HepG2 (cell line): Measurements from ENCODE around the gene ACSM2B. TPM values are rescaled to one million over a fixed set of nuclear protein-coding genes. Genes with fewer than 3 reads are reported as not detected.
A peak's percentile ranks its signal among the peaks of the same experiment; 100 is the strongest.

Experiments used
- CBX2 ChIP-seq, 2 experiments: fragments of 200-600 bp in 1 of 2; sonication (generic); formaldehyde crosslinking in 1 of 2; IDR thresholded peaks; 2 replicates each; pipeline versions ENCODE4 v1.7.0 to v1.8.1; 2018 to 2022; ENCODE audit warnings: low read depth in 2 of 2, low read length in 1 of 2, mild to moderate bottlenecking in 1 of 2, missing genetic modification reagents in 1 of 2
- DNMT1 ChIP-seq: sonication (generic); formaldehyde crosslinking; IDR thresholded peaks from 2 replicates; pipeline ENCODE4 v1.5.1; 2020; ENCODE audit warnings: mild to moderate bottlenecking, missing genetic modification reagents
- HNF4A ChIP-seq: sonication (generic); formaldehyde crosslinking; IDR thresholded peaks from 2 replicates; pipeline ENCODE4 v1.4.0; 2020; ENCODE audit warnings: missing genetic modification reagents
- MIER3 ChIP-seq: IDR thresholded peaks from 2 replicates; pipeline ENCODE4 v1.6.1; 2016; ENCODE audit warnings: missing compliant biosample characterization, borderline replicate concordance
- MTF2 ChIP-seq: sonication (generic); formaldehyde crosslinking; IDR thresholded peaks from 2 replicates; pipeline ENCODE4 v1.5.0; 2020; ENCODE audit warnings: missing genetic modification reagents, borderline replicate concordance
- PAXIP1 ChIP-seq: sonication (generic); formaldehyde crosslinking; conservative IDR thresholded peaks from 2 replicates; pipeline ENCODE4 v1.4.0; 2020; ENCODE audit warnings: mild to moderate bottlenecking, missing genetic modification reagents, moderate library complexity
- SPEN ChIP-seq: sonication (generic); formaldehyde crosslinking; IDR thresholded peaks from 2 replicates; pipeline ENCODE4 v1.5.1; 2020; ENCODE audit warnings: low read depth, mild to moderate bottlenecking, missing genetic modification reagents
- ZNF317 ChIP-seq: sonication (generic); formaldehyde crosslinking; IDR thresholded peaks from 2 replicates; pipeline ENCODE4 v1.5.0; 2020; ENCODE audit warnings: mild to moderate bottlenecking, missing genetic modification reagents
- polyA plus RNA-seq, 8 experiments: library from polyadenylated mRNA; depleted of rRNA in 3 of 8; stranded (reverse) in 7 of 8; unstranded in 1 of 8; fragments of >200 nt; fragmentation: Illumina TruSeq in 4 of 8; extraction: Trizol in 4 of 8; gene quantifications; 2 replicates each; pipeline versions ENCODE4 v1.2.1 to v1.2.3, GENCODE V29; 2011 to 2016; ENCODE audit warnings: low read depth in 4 of 8, missing spikeins in 1 of 8, mixed read lengths in 1 of 8; ENCODE audit not compliant: insufficient read depth in 1 of 8
- total RNA-seq, 5 experiments: library from RNA; depleted of rRNA; stranded (reverse); fragments of >200 nt; fragmentation: Illumina TruSeq; extraction: Trizol; gene quantifications; 2 replicates each; pipeline ENCODE4 v1.2.3, GENCODE V29; 2016; ENCODE audit warnings: low read depth in 1 of 5
- TF ChIP-seq, protein P1 (sequence below), 2 experiments: sonication (generic) in 1 of 2; formaldehyde crosslinking in 1 of 2; IDR thresholded peaks; 2 replicates each; pipeline versions ENCODE4 v1.4.0 to v1.6.1; 2016 to 2020; ENCODE audit warnings: borderline replicate concordance in 1 of 2, low read depth in 1 of 2, mild to moderate bottlenecking in 1 of 2, missing genetic modification reagents in 1 of 2
- TF ChIP-seq, protein P2 (sequence below): sonication (generic); formaldehyde crosslinking; IDR thresholded peaks from 2 replicates; pipeline ENCODE4 v1.4.0; 2020; ENCODE audit warnings: missing genetic modification reagents
- TF ChIP-seq, protein P3 (sequence below): sonication (generic); formaldehyde crosslinking; IDR thresholded peaks from 2 replicates; pipeline ENCODE4 v1.4.0; 2020; ENCODE audit warnings: missing genetic modification reagents, borderline replicate concordance

Gene ACSM2B
- total and polyA plus RNA-seq, 2 of the 13 experiments (the other 11 are each of a cell fraction or from before 2014, with no cell fraction given), result 22.9 to 34.0 TPM

GRCh38 chr16:20610211-20610891, 34.2 kb upstream of the ACSM2B start (continued):
- TF ChIP-seq HNF4A (peak; percentile 30; the same call in 1 of the 2 replicates), ZNF317 (CRISPR knock-in tag) (no peak), CBX2 (IDR thresholded peaks at IDR 0.05; ENCODE audit: low read depth, low read length) (no peak), CBX2 (CRISPR knock-in tag; IDR thresholded peaks at IDR 0.05; ENCODE audit: low read depth) (no peak), MTF2 (CRISPR knock-in tag) (no peak), MIER3 (CRISPR knock-in tag) (0 out of 2 replicates have a peak, but pooled peaks have one; percentile 5), DNMT1 (CRISPR knock-in tag) (0 out of 2 replicates have a peak, but pooled peaks have one; percentile 63), PAXIP1 (CRISPR knock-in tag) (peak; percentile 44; the same call in 1 of the 2 replicates), SPEN (CRISPR knock-in tag) (0 out of 2 replicates have a peak, but pooled peaks have one; percentile 46)
- TF ChIP-seq, protein P1, sequence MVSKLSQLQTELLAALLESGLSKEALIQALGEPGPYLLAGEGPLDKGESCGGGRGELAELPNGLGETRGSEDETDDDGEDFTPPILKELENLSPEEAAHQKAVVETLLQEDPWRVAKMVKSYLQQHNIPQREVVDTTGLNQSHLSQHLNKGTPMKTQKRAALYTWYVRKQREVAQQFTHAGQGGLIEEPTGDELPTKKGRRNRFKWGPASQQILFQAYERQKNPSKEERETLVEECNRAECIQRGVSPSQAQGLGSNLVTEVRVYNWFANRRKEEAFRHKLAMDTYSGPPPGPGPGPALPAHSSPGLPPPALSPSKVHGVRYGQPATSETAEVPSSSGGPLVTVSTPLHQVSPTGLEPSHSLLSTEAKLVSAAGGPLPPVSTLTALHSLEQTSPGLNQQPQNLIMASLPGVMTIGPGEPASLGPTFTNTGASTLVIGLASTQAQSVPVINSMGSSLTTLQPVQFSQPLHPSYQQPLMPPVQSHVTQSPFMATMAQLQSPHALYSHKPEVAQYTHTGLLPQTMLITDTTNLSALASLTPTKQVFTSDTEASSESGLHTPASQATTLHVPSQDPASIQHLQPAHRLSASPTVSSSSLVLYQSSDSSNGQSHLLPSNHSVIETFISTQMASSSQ (IDR thresholded peaks at IDR 0.05; ENCODE audit: low read depth), result no peak
- TF ChIP-seq, protein P1 (CRISPR knock-in tag; IDR thresholded peaks at IDR 0.05; ENCODE audit: borderline replicate concordance), result no peak
- TF ChIP-seq, protein P2, sequence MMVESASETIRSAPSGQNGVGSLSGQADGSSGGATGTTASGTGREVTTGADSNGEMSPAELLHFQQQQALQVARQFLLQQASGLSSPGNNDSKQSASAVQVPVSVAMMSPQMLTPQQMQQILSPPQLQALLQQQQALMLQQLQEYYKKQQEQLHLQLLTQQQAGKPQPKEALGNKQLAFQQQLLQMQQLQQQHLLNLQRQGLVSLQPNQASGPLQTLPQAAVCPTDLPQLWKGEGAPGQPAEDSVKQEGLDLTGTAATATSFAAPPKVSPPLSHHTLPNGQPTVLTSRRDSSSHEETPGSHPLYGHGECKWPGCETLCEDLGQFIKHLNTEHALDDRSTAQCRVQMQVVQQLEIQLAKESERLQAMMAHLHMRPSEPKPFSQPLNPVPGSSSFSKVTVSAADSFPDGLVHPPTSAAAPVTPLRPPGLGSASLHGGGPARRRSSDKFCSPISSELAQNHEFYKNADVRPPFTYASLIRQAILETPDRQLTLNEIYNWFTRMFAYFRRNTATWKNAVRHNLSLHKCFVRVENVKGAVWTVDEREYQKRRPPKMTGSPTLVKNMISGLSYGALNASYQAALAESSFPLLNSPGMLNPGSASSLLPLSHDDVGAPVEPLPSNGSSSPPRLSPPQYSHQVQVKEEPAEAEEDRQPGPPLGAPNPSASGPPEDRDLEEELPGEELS (CRISPR knock-in tag), result no peak
- TF ChIP-seq, protein P3, sequence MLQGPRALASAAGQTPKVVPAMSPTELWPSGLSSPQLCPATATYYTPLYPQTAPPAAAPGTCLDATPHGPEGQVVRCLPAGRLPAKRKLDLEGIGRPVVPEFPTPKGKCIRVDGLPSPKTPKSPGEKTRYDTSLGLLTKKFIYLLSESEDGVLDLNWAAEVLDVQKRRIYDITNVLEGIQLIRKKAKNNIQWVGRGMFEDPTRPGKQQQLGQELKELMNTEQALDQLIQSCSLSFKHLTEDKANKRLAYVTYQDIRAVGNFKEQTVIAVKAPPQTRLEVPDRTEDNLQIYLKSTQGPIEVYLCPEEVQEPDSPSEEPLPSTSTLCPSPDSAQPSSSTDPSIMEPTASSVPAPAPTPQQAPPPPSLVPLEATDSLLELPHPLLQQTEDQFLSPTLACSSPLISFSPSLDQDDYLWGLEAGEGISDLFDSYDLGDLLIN (CRISPR knock-in tag), result peak; percentile 77; the same call in 1 of the 2 replicates
